ENCODE results near the gene EIF4G2.

GRCh38 chr11:10824888-10825287, 16.2 kb upstream of the EIF4G2 start:
- TF ChIP-seq CTCF (IDR thresholded peaks at IDR 0.05 in 8 of 11, conservative IDR thresholded peaks at IDR 0.05 in 3 of 11), result no peak
- TF ChIP-seq POLR2A (IDR thresholded peaks at IDR 0.05), result no peak

Data from spleen (tissue), 7 donors.